Measurements from ENCODE around the gene AMN.

AMN gene

GRCh38 chr14:102966681-102967505 is 44.4 kb downstream of the AMN start:
- ATAC-seq (no peak), DNase-seq (no peak)

DNA sequence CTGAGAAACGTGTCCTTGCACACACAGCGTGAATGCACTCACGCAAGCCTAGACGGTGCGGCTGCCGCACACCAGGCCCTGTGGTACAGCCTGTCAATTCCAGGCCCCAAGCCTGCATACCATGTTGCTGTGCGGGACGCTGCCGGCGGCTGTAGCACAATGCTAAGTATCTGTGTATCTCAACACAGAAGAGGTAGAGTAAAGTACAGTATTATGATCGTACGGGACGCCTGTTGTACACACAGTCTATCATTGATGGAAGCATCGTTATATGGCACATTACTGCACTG is 45.0 kb downstream of the AMN start:
- DNase-seq = no peak
- no peak for ATAC-seq

DNA sequence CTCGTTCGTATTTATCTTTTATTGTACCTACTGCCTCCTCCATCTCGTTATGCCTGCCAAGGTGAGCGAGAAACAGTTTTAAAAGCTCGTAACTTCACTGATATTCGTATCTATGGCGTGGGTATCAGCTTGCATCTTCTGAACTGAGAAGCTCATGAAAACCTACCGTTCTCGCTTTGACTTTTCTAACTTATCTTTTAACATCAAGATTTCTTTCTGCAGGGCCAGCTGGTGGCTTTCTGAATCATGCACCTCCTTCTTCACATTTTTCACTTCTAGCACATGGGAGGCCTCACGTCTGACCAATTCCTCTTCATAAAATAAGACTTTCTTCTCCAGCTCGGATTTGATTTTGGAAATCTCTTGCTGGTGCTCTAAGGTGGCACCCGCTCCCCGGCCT is 45.8 kb downstream of the AMN start:
- ATAC-seq (no peak), DNase-seq (no peak)

DNA sequence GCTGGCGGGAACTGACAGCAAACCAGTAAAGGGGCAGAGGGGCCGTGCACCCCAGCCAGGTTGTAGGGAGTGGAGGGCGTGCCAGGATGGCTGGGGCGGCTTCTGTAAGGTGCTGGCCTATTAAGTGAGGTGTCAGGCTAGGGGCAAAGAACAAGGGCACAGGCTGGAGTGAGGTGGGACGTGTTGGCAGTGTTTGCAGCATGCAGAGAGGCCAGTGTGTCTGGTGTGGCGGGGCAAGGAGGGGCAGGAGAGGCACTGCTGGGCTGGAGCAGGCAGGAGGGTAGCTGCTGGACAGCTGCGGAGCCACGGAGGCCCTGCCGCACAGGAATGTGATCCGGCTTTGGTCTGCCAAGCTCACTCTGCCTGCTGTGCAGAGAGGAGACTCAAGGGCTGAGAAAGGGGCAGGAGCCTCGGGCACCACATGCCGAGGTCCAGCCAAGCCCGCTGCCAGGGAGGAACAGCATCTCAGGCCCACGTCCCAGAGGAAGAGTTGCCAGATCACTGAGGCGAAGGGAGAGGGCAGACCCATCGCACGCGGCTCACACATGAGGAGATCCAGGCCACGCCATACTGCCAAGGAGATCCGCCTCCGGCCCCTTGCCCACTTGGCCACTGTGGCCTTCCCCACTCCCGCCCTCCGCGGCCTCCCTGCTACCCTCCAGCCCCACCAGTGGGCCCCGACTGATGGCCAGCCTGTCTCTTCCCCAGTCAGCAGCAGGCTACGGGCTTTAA is 46.8 kb downstream of the AMN start:
- ATAC-seq (no peak), DNase-seq (no peak)

- no peak for DNase-seq
- no peak for ATAC-seq
These were observed 47.4 kb downstream of the AMN start for GRCh38 chr14:102969901-102970300.

DNA sequence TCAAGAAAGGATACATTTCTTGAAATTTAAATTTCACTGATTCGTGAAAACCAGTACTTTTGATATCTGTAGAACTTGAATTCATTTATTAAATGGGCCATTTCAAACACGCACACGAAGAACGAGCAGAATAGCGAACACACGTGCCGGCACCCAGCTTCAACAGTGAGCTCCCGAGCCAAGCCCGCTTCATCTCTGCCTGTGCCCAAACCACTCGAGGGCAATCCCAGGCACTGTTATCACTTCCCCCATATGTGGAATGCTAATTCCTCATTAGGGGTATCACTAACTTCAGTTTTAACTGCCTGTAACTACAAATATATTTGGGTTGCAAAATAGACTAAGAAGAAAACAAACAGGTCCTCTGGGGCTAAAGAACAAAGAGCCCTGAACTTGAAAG is 48.0 kb downstream of the AMN start:
- DNase-seq (no peak), ATAC-seq (no peak)

- DNase-seq (no peak), ATAC-seq (no peak)
These were observed 48.9 kb downstream of the AMN start for GRCh38 chr14:102971314-102971713.

DNA sequence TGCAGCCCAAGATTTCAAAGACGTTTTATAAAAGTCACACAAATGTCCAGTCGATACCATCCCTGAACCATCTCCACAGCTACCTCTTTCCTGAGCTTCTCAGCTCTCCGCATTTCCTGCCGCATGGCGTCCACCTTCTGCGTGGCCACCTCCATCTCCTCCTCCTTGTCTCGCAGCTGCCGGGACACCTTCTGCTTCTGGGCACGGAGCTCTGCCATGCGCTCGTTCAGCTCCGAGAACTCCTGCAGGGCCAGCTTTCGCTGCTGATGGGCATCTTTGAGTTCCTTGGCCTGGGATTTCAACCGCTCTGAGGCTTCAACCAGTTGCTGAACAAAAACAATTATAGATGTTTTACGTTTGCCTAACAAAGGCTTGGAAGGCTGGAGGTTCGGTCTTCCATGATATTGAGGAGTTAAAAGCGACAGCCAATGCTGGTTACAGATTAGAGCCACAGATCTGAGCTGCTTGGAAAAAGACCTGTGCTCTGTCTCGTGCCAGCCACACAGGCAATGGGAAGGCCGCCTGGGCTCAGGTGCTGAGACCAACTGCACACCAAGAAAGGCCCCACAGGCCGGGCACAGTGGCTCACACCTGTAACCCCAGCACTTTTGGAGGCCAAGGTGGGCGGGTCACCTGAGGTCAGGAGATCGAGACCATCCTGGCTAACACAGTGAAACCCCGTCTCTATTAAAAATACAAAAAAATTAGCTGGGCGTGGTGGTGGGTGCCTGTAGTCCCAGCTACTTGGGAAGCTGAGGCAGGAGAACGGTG is 49.6 kb downstream of the AMN start:
- no peak for ATAC-seq

DNA sequence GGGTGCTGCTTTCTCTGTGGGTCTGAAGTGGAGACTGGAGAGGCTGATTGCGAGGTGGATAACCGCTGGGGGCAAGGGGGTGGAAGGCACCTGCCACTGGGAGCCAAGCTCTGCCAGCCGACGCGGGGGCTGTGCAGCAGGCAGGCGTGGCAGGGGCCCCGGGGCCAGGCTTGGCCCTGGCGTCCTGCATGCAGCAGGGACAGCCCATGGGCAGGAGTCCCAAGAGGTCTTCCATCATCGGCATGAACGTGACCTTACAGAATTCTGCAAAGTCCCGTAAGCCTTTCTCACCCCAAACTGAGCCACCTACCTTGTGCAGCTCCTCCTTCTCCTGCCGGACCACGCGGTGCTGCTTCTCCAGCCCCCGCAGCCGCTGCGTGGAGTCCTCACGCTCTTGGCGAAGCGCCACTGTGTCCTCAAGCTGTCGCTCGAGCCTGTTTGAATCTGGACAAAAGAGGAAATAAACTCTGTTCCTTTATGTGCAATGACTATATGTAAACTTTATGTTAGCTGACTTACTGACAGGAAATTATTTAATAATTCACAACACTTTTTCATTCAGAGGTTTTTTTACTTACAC is 51.3 kb downstream of the AMN start:
- ATAC-seq (no peak), DNase-seq (no peak)

More for the DNA sequence above, 49.6 kb downstream of the AMN start:
- DNase-seq = no peak

GRCh38 chr14:102975662-102976061 is 53.2 kb downstream of the AMN start:
- ATAC-seq (no peak), DNase-seq (no peak)

- no peak for DNase-seq
- no peak for ATAC-seq
These were observed 55.0 kb downstream of the AMN start for GRCh38 chr14:102977475-102977874.

DNA sequence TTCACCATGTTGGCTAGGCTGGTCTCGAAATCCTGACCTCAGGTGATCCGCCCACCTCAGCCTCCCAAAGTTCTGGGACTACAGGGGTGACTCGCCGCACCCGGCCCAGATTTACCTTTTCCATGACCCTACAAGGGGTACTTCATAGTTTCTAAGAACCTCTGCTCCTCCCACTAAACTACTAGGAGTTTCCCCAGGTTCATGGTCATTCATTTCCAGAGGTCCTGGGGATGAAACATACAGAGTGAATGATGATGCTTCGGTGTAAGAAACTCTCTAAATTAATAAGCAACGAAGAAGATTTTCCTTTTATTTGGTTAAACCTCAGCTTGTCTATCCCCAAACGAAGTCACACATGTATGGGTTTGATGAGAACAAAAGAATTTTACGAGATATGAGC is 56.9 kb downstream of the AMN start:
- peak; percentile 55 for ATAC-seq
- no peak for DNase-seq

DNA sequence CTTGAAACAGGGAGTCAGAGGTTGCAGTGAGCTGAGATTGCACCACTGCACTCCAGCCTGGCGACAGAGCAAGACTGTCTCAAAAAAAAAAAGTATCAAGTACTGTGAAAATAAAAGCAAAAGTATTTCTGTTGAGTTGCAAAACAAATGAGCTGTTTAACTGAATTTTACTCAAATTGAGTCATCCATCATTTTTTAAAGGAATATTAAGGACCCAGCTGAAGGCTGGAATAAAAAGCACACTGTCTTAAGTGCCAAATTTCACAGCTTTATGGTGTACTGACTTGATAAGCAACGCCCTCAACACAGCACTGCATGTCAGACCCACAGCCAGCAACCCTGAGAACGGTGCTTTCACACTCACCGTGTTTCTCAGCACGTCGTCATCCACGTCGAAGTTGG is 57.9 kb downstream of the AMN start:
- DNase-seq (no peak), ATAC-seq (no peak)
